Thymus (tissue), 11 donors: ENCODE measurements around the gene COX18. TPM values are rescaled to one million over a fixed set of nuclear protein-coding genes. Genes with fewer than 3 reads are reported as not detected.
A peak's percentile ranks its signal among the peaks of the same experiment; 100 is the strongest.

Experiments used
- DNase-seq, 9 donors: peaks; one replicate each; pipeline ENCODE4 v3.0.0-alpha.2; 2013; ENCODE audit warnings: low spot score in 9 of 9, low read depth in 6 of 9, missing footprints in 1 of 9
- H3K27ac ChIP-seq, 2 donors: one replicate each; pipeline ENCODE4 v1.5.1; 2013; ENCODE audit warnings: control low read depth in 1 of 2, low read depth in 1 of 2, low read length in 1 of 2, mild to moderate bottlenecking in 1 of 2, moderate library complexity in 1 of 2
- H3K27me3 ChIP-seq, 2 donors: one replicate each; pipeline ENCODE4 v1.5.1; 2013; ENCODE audit warnings: low read length in 1 of 2; ENCODE audit not compliant: control insufficient read depth in 2 of 2, insufficient read depth in 1 of 2
- H3K36me3 ChIP-seq, 2 donors: one replicate each; pipeline ENCODE4 v1.5.1; 2013; ENCODE audit warnings: low read length in 1 of 2, mild to moderate bottlenecking in 1 of 2, moderate library complexity in 1 of 2; ENCODE audit not compliant: control insufficient read depth in 2 of 2, insufficient read depth in 2 of 2
- H3K4me1 ChIP-seq, 2 donors: one replicate each; pipeline ENCODE4 v1.5.1; 2013; ENCODE audit warnings: low read length in 2 of 2; ENCODE audit not compliant: control insufficient read depth in 2 of 2, insufficient read depth in 2 of 2
- H3K4me3 ChIP-seq, 2 donors: one replicate each; pipeline ENCODE4 v1.5.1; 2013; ENCODE audit warnings: low read length in 2 of 2, control low read depth in 1 of 2, mild to moderate bottlenecking in 1 of 2
- H3K9me3 ChIP-seq, 2 donors: one replicate each; pipeline ENCODE4 v1.5.1; 2013; ENCODE audit warnings: low read length in 1 of 2, mild to moderate bottlenecking in 1 of 2; ENCODE audit not compliant: control insufficient read depth in 2 of 2, insufficient read depth in 1 of 2
- WGBS: extraction: QIAGEN DNeasy Blood & Tissue Kit; methylation state at CpG from one replicate; pipeline ENCODE4 v1.1.7; 2013; 5-methylcytosine and 5-hydroxymethylcytosine counted together
- polyA plus RNA-seq: library from polyadenylated mRNA; stranded (reverse); fragments of 200-250 nt; gene quantifications from one replicate; pipeline ENCODE4 v1.2.3, GENCODE V29; 2013
- total RNA-seq: library from RNA; stranded (reverse); fragments of 120-200 nt; gene quantifications from one replicate; pipeline ENCODE4 v1.2.4, GENCODE V29; 2013
- donor health status: healthy.

Gene COX18
- total and polyA plus RNA-seq, 2 donors, result 13.2 to 14.5 TPM

DNA sequence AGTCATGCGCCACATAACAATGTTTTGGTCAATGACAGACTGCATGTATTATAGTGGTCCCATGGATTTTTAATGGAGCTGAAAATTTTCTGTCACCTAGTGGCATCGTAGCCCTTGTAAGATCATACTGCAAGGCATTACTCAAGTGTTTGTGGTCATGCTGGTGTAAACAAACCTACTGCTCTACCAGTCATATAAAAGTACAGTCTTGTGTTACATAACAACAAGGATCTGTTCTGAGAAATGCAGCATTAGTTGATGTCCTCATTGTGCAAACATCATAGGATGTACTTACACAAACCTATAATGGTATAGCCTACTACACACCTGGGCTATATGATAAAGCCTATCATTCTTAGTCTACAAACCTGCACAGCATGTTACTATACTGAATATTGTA lies 34.6 kb downstream of the COX18 start:
- H3K27me3 ChIP-seq, result no peaks in the 10 kb centered on the region
- WGBS, result 97% methylated on average over 2 of the region's 2 CpGs
- H3K36me3 ChIP-seq, result no peaks in the 10 kb centered on the region
- no peak for DNase-seq
- no peaks in the 10 kb centered on the region for H3K4me1 ChIP-seq
- no peak overlapping the region for H3K4me3 ChIP-seq
- H3K9me3 ChIP-seq, result peaks cover 0 to 7% of the 10 kb centered on the region in 2 donors
- no peak overlapping the region for H3K27ac ChIP-seq

DNA sequence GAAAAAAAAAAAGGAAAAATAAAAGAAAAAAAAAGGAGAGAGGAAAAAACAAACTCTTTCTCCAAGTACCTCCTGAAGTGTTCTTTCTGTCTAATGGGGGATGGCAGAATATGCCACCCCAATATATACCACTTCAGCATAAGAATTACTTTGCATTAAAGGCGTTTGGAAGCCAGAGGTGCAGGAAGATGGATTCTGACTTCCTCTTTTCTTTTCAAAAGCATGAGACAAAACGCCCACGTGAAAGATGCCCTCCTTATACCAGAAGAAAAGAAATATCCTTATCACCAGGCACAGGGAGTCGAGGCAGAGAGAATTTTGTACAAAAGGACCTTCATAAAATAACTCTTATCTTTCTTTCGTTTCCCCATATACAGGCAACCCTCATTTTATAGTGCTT lies 40.9 kb downstream of the COX18 start:
- DNase-seq, result no peak
- no peak overlapping the region for H3K27ac ChIP-seq
- no peaks in the 10 kb centered on the region for H3K36me3 ChIP-seq
- H3K4me1 ChIP-seq, result no peaks in the 10 kb centered on the region
- WGBS, result 69% methylated on average over 5 of the region's 5 CpGs
- H3K4me3 ChIP-seq, result no peak overlapping the region
- no peaks in the 10 kb centered on the region for H3K27me3 ChIP-seq
- H3K9me3 ChIP-seq, result no peaks in the 10 kb centered on the region

DNA sequence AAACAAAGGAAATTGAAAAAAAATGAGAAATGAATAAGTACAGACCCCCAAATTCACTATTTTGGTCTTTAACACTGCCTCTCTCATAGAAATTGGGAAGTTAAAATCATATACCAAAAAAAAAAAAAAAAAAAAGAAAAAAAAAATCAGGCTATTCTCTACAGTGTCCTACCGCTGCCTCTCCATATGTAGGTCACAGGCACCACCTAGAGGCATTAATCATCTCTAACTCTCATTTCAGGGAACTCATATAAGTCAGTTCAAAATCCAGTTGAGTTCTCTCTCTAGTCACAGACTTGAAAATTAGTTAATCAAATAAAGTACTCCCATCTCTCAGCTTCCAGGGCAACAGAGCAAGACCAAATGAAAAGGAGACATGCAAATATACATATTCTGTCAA lies 47.9 kb downstream of the COX18 start:
- Histone ChIP-seq H3K27ac (no peak overlapping the region), H3K27me3 (no peaks in the 10 kb centered on the region), H3K36me3 (no peaks in the 10 kb centered on the region), H3K4me1 (no peaks in the 10 kb centered on the region), H3K4me3 (no peak overlapping the region), H3K9me3 (no peaks in the 10 kb centered on the region)
- 7% methylated on average over 1 of the region's 1 CpG for WGBS
- DNase-seq, result peak in 2 of 9 donors; percentile 2 to 34

DNA sequence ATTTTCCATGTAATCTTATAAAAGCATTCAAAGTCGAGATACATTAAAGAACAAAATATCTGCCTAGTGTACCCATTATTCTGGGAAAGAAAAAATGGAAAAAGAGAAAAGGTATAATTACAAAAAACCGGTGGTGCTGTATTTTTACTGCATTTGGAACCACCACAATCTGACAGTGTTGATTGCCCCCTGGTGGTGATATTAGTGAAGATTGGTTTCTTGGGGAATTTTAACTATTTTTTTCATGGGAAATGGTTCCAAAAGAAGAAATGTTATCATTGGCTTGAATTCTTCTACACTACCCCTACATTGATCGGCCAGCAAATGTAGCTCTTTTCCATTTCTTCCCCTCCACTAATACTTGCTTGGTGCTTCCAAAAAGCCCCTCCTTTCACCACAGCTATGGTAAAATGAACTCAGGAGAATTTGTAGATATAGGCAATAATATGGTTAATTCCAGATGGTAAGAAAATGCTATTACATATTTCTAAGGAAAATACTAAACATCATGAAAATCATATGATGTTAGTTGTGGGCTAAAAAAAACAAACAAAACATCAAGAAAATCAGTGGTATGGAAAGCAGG lies 50.0 kb downstream of the COX18 start:
- no peak overlapping the region for H3K27ac ChIP-seq
- no peaks in the 10 kb centered on the region for H3K9me3 ChIP-seq
- DNase-seq, result peak in 5 of 9 donors; percentile 13 to 54 (median 22)
- H3K4me3 ChIP-seq, result no peak overlapping the region
- H3K36me3 ChIP-seq, result no peaks in the 10 kb centered on the region
- H3K27me3 ChIP-seq, result no peaks in the 10 kb centered on the region
- H3K4me1 ChIP-seq, result no peaks in the 10 kb centered on the region
- 11% methylated on average over 3 of the region's 3 CpGs for WGBS

DNA sequence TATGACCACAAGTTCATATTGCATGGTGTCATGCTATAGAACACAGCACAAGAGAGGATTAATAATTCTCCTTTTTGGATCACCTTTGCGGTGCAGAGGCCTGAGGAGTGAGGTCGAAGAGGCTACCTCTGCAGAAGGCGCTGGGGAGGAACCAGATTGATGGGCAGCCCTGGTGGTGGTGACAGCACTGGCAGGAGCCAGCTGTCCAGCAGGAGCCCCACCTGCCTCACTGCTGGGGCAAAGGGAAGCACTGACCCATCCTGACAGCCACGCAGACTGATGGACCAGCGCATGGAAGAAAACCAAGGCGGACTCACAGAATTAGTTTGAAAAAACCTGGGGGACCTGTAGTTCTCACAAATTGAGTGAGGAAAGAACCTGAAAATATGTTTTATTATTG lies 50.9 kb downstream of the COX18 start:
- H3K27ac ChIP-seq, result no peak overlapping the region
- H3K27me3 ChIP-seq, result no peaks in the 10 kb centered on the region
- 99% methylated on average over 6 of the region's 6 CpGs for whole genome bisulfite sequencing
- no peak overlapping the region for H3K4me3 ChIP-seq
- H3K9me3 ChIP-seq, result no peaks in the 10 kb centered on the region
- H3K36me3 ChIP-seq, result no peaks in the 10 kb centered on the region
- H3K4me1 ChIP-seq, result no peaks in the 10 kb centered on the region
- no peak for DNase-seq

DNA sequence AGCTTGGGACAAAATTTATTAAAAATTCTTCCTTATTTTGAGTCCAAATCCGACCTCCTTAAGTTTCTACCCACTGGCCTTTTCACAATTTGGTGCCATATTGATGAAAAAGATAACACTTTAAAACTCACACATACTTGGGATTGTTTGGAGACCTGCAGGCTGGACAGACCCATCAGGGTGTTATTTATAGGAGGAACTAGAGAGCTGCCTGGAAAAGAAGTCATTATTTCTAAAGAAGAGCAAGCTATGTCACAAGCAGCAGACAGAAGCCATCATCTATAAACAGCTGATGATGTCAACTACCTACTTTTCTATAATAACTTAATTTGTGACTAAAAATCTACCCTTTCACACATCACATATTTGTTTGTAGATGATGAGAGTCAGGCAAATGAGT lies 56.2 kb downstream of the COX18 start:
- 88% methylated on average over 1 of the region's 1 CpG for WGBS
- Histone ChIP-seq H3K9me3 (peaks cover 0 to 24% of the 10 kb centered on the region in 2 donors), H3K4me3 (no peak overlapping the region), H3K4me1 (no peaks in the 10 kb centered on the region), H3K27ac (no peak overlapping the region), H3K36me3 (no peaks in the 10 kb centered on the region), H3K27me3 (no peaks in the 10 kb centered on the region)
- DNase-seq, result no peak

DNA sequence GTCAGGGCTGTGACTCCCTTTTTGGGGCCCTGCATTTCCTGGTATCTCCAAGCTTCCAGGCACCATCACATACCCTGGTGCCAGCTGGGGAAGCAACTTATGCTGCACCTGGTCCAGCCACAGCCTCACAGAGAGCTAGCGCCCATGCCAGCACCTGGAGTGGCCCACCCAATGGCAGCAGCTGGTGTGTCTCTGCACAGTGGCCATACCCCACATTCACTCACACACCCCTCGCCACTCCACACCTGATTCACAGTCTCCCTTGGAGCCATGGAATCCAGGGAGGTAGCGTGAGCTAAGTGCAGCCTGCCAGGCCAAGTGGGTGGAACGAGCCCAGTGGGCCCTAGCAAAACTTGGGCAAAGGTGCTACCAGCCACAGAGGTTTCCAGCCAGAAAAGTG lies 56.8 kb downstream of the COX18 start:
- WGBS, result 96% methylated on average over 4 of the region's 4 CpGs
- H3K27me3 ChIP-seq, result no peaks in the 10 kb centered on the region
- no peak overlapping the region for H3K4me3 ChIP-seq
- no peak for DNase-seq
- H3K9me3 ChIP-seq, result peaks cover 0 to 24% of the 10 kb centered on the region in 2 donors
- H3K4me1 ChIP-seq, result no peaks in the 10 kb centered on the region
- no peak overlapping the region for H3K27ac ChIP-seq
- no peaks in the 10 kb centered on the region for H3K36me3 ChIP-seq

DNA sequence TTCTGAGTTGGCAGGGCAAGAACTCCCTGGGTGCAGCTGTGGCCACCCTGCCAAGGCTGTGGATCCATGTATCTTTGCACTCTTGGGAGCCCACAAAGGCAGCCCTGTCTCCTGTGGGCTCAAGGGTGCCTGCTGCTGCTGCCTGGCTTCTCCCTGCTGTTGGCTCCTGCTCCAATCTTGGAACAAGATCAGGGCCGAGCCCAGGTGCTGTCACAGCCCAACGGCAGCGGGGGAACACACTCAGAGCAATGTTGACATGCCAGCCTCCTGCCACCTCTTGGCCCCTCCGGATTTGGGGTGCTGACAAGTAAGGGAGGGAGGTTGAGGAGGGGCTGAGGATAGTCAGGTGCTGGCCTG lies 57.9 kb downstream of the COX18 start:
- no peak overlapping the region for H3K27ac ChIP-seq
- no peaks in the 10 kb centered on the region for H3K36me3 ChIP-seq
- H3K4me3 ChIP-seq, result no peak overlapping the region
- H3K9me3 ChIP-seq, result peaks cover 0 to 24% of the 10 kb centered on the region in 2 donors
- 96% methylated on average over 4 of the region's 4 CpGs for WGBS
- no peaks in the 10 kb centered on the region for H3K27me3 ChIP-seq
- no peak for DNase-seq
- no peaks in the 10 kb centered on the region for H3K4me1 ChIP-seq

DNA sequence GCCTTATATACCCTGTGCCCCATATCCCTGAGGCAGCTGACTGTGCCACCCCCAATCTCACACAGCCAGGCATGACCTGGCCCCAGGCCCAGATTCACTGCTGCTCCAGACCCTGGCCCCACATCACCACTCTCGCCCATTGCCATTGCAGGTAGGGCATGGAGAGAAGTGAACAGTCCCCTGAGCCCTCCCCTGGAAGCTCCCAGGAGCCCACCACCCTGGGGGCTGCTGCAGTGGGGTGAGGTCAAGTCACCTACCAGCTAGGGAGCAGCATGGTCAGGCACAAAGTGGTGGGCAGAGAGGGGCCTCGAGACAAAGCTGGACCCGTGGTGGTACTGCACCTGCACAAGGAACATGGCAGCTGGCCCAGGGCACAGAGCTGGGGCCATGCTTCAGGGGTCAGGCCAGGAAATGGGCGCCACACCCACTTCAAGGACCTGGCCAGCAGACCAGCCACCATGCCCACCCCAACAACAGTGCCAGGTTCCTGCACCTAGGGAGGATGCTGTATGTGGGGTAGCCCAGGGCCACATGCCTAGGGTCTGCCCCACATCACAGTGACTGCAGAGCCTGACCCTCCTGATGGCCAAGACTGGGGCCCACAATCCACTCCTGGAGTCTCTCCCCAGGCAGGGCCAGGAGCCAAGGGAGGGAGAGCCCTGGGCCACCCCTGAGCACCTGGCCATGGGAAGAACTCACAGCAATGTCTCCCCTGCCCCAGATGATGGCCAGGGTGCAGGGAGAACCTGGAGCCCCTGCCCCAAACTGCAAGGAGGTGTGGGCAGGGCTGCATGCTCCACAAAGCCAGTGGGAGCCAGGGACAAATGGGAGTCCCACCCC lies 58.5 kb downstream of the COX18 start:
- Histone ChIP-seq H3K4me3 (no peak overlapping the region), H3K27ac (no peak overlapping the region), H3K27me3 (no peaks in the 10 kb centered on the region), H3K4me1 (no peaks in the 10 kb centered on the region), H3K9me3 (peaks cover 0 to 24% of the 10 kb centered on the region in 2 donors), H3K36me3 (no peaks in the 10 kb centered on the region)
- 95% methylated on average over 4 of the region's 4 CpGs for WGBS
- no peak for DNase-seq
